Liver (tissue), 9 donors: ENCODE data around the gene PDRG1. TPM values are rescaled to one million over a fixed set of nuclear protein-coding genes. Genes with fewer than 3 reads are reported as not detected.

Experiments
- DNase-seq: peaks from one replicate; pipeline ENCODE4 v3.0.0-alpha.2; 2017; ENCODE audit warnings: low spot score
- H3K27ac ChIP-seq, 2 donors: one replicate each; pipeline ENCODE4 v1.7.0; 2013; ENCODE audit warnings: inconsistent platforms in 2 of 2, low read length in 2 of 2, control low read depth in 1 of 2, low read depth in 1 of 2, mild to moderate bottlenecking in 1 of 2
- H3K27me3 ChIP-seq, 4 donors: one replicate each; pipeline versions ENCODE4 v1.6.1 to v1.7.0; 2013; ENCODE audit warnings: low read length in 3 of 4, inconsistent platforms in 1 of 4, mild to moderate bottlenecking in 1 of 4, moderate library complexity in 1 of 4; ENCODE audit not compliant: control insufficient read depth in 4 of 4, insufficient read depth in 4 of 4
- H3K36me3 ChIP-seq, 4 donors: one replicate each; pipeline versions ENCODE4 v1.6.1 to v1.7.0; 2013; ENCODE audit warnings: low read length in 3 of 4, mild to moderate bottlenecking in 3 of 4, low read depth in 1 of 4, moderate library complexity in 1 of 4; ENCODE audit not compliant: control insufficient read depth in 4 of 4, insufficient read depth in 3 of 4
- H3K4me1 ChIP-seq, 4 donors: one replicate each; pipeline versions ENCODE4 v1.6.1 to v1.7.0; 2013; ENCODE audit warnings: low read length in 3 of 4, mild to moderate bottlenecking in 3 of 4, moderate library complexity in 1 of 4; ENCODE audit not compliant: control insufficient read depth in 4 of 4, insufficient read depth in 4 of 4
- H3K4me3 ChIP-seq, 3 donors: one replicate each; pipeline versions ENCODE4 v1.6.1 to v1.7.0; 2013; ENCODE audit warnings: low read length in 3 of 3, control low read depth in 1 of 3, low read depth in 1 of 3, mild to moderate bottlenecking in 1 of 3
- H3K9ac ChIP-seq, 2 donors: one replicate each; pipeline ENCODE4 v1.7.0; 2013; ENCODE audit warnings: low read length in 2 of 2, mild to moderate bottlenecking in 2 of 2, moderate library complexity in 2 of 2, control low read depth in 1 of 2, low read depth in 1 of 2
- H3K9me3 ChIP-seq, 4 donors: one replicate each; pipeline versions ENCODE4 v1.6.1 to v1.7.0; 2013; ENCODE audit warnings: low read length in 3 of 4; ENCODE audit not compliant: control insufficient read depth in 4 of 4
- EGR1 ChIP-seq, 2 donors: IDR thresholded peaks; 2 replicates each; pipeline ENCODE4 v1.6.1; 2016 to 2018; ENCODE audit warnings: antibody characterized with exemption in 2 of 2, low read depth in 2 of 2
- FOXA1 ChIP-seq: IDR thresholded peaks from 2 replicates; pipeline ENCODE4 v1.6.1; 2016; ENCODE audit warnings: antibody characterized with exemption
- FOXA2 ChIP-seq: IDR thresholded peaks from 2 replicates; pipeline ENCODE4 v1.6.1; 2016; ENCODE audit warnings: antibody characterized with exemption
- GABPA ChIP-seq, 2 donors: IDR thresholded peaks in 1 of 2; conservative IDR thresholded peaks in 1 of 2; 2 replicates each; pipeline ENCODE4 v1.6.1; 2016; ENCODE audit warnings: antibody characterized with exemption in 2 of 2, mild to moderate bottlenecking in 1 of 2, moderate library complexity in 1 of 2
- HNF4A ChIP-seq, 2 donors: conservative IDR thresholded peaks; 2 replicates each; pipeline ENCODE4 v1.6.1; 2016; ENCODE audit warnings: antibody characterized with exemption in 2 of 2, mild to moderate bottlenecking in 2 of 2
- HNF4G ChIP-seq: IDR thresholded peaks from 2 replicates; pipeline ENCODE4 v1.6.1; 2016; ENCODE audit warnings: antibody characterized with exemption
- JUND ChIP-seq, 2 donors: IDR thresholded peaks; 2 replicates each; pipeline ENCODE4 v1.6.1; 2016; ENCODE audit warnings: antibody characterized with exemption in 2 of 2
- NR2F2 ChIP-seq: IDR thresholded peaks from 2 replicates; pipeline ENCODE4 v1.6.1; 2016; ENCODE audit warnings: antibody characterized with exemption
- RAD21 ChIP-seq, 2 donors: IDR thresholded peaks; 2 replicates each; pipeline ENCODE4 v1.6.1; 2016; ENCODE audit warnings: antibody characterized with exemption in 2 of 2, mild to moderate bottlenecking in 2 of 2
- RXRA ChIP-seq, 2 donors: IDR thresholded peaks; 2 replicates each; pipeline ENCODE4 v1.6.1; 2017 to 2018; ENCODE audit warnings: antibody characterized with exemption in 2 of 2, mild to moderate bottlenecking in 1 of 2
- SP1 ChIP-seq: IDR thresholded peaks from 2 replicates; pipeline ENCODE4 v1.6.1; 2018; ENCODE audit warnings: antibody characterized with exemption, mild to moderate bottlenecking
- TAF1 ChIP-seq: conservative IDR thresholded peaks from 2 replicates; pipeline ENCODE4 v1.6.1; 2016; ENCODE audit warnings: antibody characterized with exemption, mild to moderate bottlenecking
- YY1 ChIP-seq: IDR thresholded peaks from 2 replicates; pipeline ENCODE4 v1.6.1; 2016; ENCODE audit warnings: antibody characterized with exemption, mild to moderate bottlenecking
- ZBTB33 ChIP-seq: IDR thresholded peaks from 2 replicates; pipeline ENCODE4 v1.6.1; 2016; ENCODE audit warnings: antibody characterized with exemption
- WGBS: extraction: QIAGEN DNeasy Blood & Tissue Kit; methylation state at CpG from one replicate; pipeline ENCODE4 v1.1.7; 2013; 5-methylcytosine and 5-hydroxymethylcytosine counted together
- polyA plus RNA-seq, 2 donors: library from polyadenylated mRNA; stranded (reverse) in 1 of 2; unstranded in 1 of 2; fragments of 200-250 nt in 1 of 2; fragments of >200 nt in 1 of 2; fragmentation: Nextera tagmentation in 1 of 2; extraction: Ambion mirVana in 1 of 2; gene quantifications; one replicate each; pipeline versions ENCODE4 v1.2.1 to v1.2.3, GENCODE V29; 2013 to 2015
- total RNA-seq, 2 donors: library from RNA; depleted of rRNA; stranded (reverse); fragments of >200 nt; gene quantifications; one replicate each; pipeline ENCODE4 v1.2.3, GENCODE V29; 2014
- TF ChIP-seq, protein P1 (sequence below): IDR thresholded peaks from 2 replicates; pipeline ENCODE4 v1.6.1; 2016; ENCODE audit warnings: antibody characterized with exemption
- TF ChIP-seq, protein P2 (sequence below): fragments of 150-350 bp; IDR thresholded peaks from 2 replicates; pipeline ENCODE4 v1.5.1; 2017; ENCODE audit warnings: improper control_type of control experiment, low read depth, low read length; ENCODE audit not compliant: missing input control
- TF ChIP-seq, protein P3 (sequence below): IDR thresholded peaks from 2 replicates; pipeline ENCODE4 v1.6.1; 2016; ENCODE audit warnings: antibody characterized with exemption
- donor health status: healthy.
- donor health status: healthy.
- donor health status: healthy.
- donor health status: healthy.
- donor health status: healthy.

PDRG1 gene
- total and polyA plus RNA-seq, 4 donors, result 2.2 to 8.0 (median 3.6) TPM

DNA sequence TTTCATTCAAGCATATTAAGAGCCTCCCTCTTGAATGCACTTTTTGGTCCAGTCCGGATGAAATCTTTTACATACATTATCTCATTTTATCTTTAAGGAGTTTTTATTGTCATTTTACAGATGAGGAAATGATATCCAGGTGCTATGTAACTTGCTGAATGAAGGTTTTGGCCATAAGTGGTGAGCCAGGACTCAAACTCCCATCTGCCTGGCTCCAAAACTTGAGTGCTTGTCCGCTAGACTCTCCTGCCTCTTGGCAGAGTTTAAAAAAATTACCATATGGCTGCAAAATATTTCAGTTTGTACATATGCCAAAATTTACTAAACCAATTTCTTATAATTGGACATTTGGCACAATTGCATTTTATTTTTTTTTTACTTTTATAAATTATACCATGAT is 12.2 kb downstream of the PDRG1 start:
- no peak for DNase-seq
- TF ChIP-seq HNF4A (conservative IDR thresholded peaks at IDR 0.05), result no peak
- TF ChIP-seq EGR1 (IDR thresholded peaks at IDR 0.05; ENCODE audit: low read depth in 2 of 2), result no peak
- TF ChIP-seq NR2F2, result no peak
- TF ChIP-seq, protein P1, sequence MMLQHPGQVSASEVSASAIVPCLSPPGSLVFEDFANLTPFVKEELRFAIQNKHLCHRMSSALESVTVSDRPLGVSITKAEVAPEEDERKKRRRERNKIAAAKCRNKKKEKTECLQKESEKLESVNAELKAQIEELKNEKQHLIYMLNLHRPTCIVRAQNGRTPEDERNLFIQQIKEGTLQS, result no peak
- TF ChIP-seq, protein P2, sequence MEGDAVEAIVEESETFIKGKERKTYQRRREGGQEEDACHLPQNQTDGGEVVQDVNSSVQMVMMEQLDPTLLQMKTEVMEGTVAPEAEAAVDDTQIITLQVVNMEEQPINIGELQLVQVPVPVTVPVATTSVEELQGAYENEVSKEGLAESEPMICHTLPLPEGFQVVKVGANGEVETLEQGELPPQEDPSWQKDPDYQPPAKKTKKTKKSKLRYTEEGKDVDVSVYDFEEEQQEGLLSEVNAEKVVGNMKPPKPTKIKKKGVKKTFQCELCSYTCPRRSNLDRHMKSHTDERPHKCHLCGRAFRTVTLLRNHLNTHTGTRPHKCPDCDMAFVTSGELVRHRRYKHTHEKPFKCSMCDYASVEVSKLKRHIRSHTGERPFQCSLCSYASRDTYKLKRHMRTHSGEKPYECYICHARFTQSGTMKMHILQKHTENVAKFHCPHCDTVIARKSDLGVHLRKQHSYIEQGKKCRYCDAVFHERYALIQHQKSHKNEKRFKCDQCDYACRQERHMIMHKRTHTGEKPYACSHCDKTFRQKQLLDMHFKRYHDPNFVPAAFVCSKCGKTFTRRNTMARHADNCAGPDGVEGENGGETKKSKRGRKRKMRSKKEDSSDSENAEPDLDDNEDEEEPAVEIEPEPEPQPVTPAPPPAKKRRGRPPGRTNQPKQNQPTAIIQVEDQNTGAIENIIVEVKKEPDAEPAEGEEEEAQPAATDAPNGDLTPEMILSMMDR, result no peak
- no peak for TF ChIP-seq FOXA1
- no peak for TF ChIP-seq GABPA (IDR thresholded peaks at IDR 0.05 in 1 of 2, conservative IDR thresholded peaks at IDR 0.05 in 1 of 2)
- no peak for TF ChIP-seq HNF4G
- TF ChIP-seq FOXA2, result no peak
- TF ChIP-seq YY1, result no peak
- no peak overlapping the region for H3K9ac ChIP-seq
- H3K36me3 ChIP-seq, result peaks cover 0 to 15% (median 7%) of the 10 kb centered on the region in 4 donors
- no peaks in the 10 kb centered on the region for H3K27me3 ChIP-seq
- no peaks in the 10 kb centered on the region for H3K9me3 ChIP-seq
- no peak overlapping the region for H3K4me3 ChIP-seq
- 94% methylated on average over 2 of the region's 2 CpGs for WGBS
- no peak overlapping the region for H3K27ac ChIP-seq
- H3K4me1 ChIP-seq, result no peaks in the 10 kb centered on the region

DNA sequence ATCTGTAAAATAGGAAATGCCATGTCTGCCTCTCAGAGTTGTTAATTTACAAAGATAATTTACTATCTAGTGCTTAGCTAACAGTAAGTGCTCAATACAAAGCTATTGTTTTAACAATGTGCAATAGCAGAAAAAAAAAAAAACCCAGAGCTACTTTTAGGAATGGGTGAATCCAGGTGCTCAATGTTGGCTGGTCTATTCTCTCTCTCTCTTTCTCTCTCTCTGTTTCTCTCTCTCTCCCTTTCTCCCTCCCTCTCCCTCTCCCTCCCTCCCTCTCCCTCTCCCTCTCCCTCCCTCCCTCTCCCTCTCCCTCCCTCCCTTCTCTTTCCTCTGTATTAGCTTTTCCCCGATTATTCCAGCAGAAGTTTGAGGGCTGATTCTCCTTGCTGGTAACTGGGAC is 14.0 kb downstream of the PDRG1 start:
- no peak overlapping the region for H3K27ac ChIP-seq
- H3K4me1 ChIP-seq, result no peaks in the 10 kb centered on the region
- H3K9ac ChIP-seq, result no peak overlapping the region
- no peak for TF ChIP-seq RAD21 (IDR thresholded peaks at IDR 0.05)
- TF ChIP-seq, protein P1, result no peak
- no peak for TF ChIP-seq HNF4G
- no peak for TF ChIP-seq RXRA (IDR thresholded peaks at IDR 0.05)
- no peak for TF ChIP-seq FOXA2
- H3K9me3 ChIP-seq, result no peaks in the 10 kb centered on the region
- peaks cover 0 to 6% (median 0%) of the 10 kb centered on the region in 4 donors for H3K36me3 ChIP-seq
- no peaks in the 10 kb centered on the region for H3K27me3 ChIP-seq
- no peak overlapping the region for H3K4me3 ChIP-seq
- no peak for DNase-seq
- WGBS, result 58% methylated on average over 1 of the region's 1 CpG

- no peak for DNase-seq
- WGBS, result 81% methylated on average over 4 of the region's 4 CpGs
- Histone ChIP-seq H3K4me1 (no peaks in the 10 kb centered on the region), H3K9ac (no peak overlapping the region), H3K27me3 (no peaks in the 10 kb centered on the region), H3K36me3 (no peaks in the 10 kb centered on the region), H3K9me3 (no peaks in the 10 kb centered on the region), H3K4me3 (no peak overlapping the region), H3K27ac (no peak overlapping the region)
- no peak for TF ChIP-seq NR2F2
- TF ChIP-seq SP1, result no peak
- no peak for TF ChIP-seq TAF1
- TF ChIP-seq, protein P3, sequence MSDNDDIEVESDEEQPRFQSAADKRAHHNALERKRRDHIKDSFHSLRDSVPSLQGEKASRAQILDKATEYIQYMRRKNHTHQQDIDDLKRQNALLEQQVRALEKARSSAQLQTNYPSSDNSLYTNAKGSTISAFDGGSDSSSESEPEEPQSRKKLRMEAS, result no peak
- TF ChIP-seq FOXA1, result no peak
- no peak for TF ChIP-seq HNF4G
- TF ChIP-seq EGR1 (IDR thresholded peaks at IDR 0.05; ENCODE audit: low read depth in 2 of 2), result no peak
- TF ChIP-seq, protein P1, result no peak
- no peak for TF ChIP-seq HNF4A (conservative IDR thresholded peaks at IDR 0.05)
- no peak for TF ChIP-seq ZBTB33
- TF ChIP-seq RXRA (IDR thresholded peaks at IDR 0.05), result no peak
- no peak for TF ChIP-seq FOXA2
- no peak for TF ChIP-seq GABPA (IDR thresholded peaks at IDR 0.05 in 1 of 2, conservative IDR thresholded peaks at IDR 0.05 in 1 of 2)
- no peak for TF ChIP-seq JUND (IDR thresholded peaks at IDR 0.05)
- TF ChIP-seq YY1, result no peak
These were observed 15.4 kb downstream of the PDRG1 start for GRCh38 chr20:31936420-31936819.
